NCI-H1694 treated with DMSO at 0.1 percent for 48 hours (cell line): ENCODE data around the gene EFHC1.

Experiments
- DNase-seq: peaks from one replicate; lab custom pipeline; 2025; lab: John Stamatoyannopoulos, UW

EFHC1 gene

DNA sequence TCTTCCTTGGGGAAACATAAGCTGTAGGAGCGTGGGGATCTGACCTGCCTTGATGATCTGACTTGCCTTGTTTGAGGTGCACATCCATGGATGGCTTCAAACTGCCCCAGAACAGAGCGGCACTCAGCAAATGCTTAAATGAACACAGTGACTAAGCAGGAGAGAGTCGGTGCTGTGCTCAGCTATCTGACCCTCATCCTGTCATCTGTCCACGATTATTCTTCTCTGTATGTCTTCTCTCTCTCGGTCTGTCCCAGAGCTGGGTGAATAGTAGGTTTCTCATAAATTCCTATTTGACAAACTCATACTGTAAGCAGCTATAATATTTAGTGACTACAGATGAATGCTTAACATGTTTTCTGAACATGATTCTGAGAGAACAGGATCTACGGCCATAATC lies 119.5 kb downstream of the EFHC1 start:
- no peak for DNase-seq

DNA sequence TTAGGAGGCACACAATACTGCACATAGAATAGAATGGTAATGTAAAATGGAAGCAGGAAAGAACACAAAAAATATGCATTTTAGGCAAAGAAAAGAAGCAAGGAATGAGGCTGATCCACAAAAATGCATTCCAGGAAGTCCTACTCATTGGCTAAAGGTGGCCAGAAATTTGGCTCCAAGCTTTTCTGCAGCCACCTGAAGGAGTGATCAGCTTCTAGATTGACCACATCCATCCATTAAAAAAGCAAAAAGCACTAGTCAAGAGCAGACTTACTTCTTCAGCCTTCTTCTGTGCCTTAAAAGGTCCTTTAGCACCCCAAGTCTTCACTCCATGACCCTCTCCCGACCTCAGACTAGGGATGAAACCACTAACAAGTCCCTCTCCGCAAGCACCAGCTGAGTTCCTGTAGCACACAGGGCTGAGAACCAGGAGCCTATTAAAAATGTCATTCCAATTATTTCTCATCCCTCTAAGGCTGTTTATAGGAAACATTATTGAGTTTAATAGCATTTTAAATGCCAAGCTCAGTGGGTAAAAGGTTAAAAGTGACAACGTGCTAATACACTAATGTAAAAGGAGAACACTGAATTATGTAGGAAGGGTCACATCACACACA lies 120.3 kb downstream of the EFHC1 start:
- DNase-seq = no peak

DNA sequence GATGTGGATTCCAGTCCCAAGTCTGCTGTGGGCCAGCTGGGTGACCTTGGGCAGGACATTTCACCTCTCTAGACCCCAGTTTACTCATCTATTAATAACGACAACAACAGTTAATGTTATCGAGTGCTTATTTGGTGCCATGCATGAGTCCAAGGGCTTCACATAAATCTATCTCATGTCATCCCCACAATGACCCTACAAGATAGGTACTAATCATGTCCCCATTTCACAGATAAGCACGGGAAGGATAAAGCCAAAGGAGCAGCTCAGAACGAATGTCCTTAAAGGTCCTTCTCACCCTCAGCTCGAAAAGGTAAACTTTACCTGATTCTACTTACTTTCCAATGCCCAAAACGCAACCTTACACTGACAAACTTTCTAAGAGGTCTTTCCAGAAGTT lies 121.0 kb downstream of the EFHC1 start:
- DNase-seq = no peak

DNA sequence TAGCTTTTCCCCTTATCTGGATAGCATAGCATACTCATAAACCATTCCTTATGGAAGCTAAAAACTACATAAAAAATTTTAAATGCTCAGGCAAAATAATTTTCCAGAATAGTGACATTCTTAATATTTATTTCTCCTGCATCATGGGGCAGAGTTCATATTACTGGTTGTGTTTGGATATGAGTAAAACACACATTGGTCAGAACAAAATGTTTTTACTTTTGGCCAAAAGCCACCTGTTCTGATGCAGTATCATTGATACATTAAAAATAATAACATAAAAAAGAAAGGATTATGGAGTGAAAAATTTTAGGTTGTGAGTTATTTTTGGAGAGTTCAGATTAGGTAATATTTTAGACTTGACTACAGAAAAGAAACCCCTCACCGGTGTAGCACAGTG lies 123.1 kb downstream of the EFHC1 start:
- DNase-seq = no peak

DNA sequence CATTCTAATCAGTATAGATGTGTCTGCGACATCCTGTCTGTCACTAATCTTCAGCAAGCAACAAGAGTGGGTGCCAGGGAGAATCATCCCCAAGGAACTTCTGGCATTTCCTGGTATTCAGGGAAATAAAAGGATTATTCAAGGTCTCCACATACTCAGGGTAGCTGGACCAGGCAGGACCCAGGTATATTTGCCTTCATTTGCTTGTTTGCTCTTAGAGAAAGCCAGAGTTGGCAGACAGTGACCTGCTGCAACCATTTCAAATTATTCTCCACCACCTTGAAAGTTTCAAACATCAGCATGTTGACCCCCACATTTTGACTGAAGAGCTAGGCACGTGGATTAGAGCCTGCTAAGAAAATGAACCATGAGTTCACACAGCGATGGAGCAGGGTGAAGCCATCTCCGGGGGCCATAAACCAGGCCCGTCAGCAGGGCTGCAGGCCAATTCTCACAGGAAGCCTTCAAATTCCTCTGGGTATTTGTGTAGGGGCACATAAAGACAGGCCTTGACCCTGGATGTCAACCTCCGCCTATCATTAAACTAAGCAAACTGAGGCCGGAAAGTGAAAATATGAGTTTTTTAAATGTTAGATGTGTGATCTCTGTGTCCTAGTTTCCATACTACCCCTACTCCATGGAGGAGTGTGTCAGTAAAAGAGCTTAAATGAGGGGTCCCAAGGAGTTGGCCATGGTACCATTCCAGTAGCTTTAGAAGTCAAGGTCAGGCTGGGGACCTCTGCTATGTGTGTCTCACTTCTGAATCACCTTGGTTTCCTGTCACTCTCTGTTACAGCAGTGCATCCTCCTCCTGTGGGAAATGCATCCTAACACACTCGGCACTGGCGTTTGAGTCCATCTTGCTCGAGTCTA lies 123.8 kb downstream of the EFHC1 start:
- DNase-seq = no peak

DNA sequence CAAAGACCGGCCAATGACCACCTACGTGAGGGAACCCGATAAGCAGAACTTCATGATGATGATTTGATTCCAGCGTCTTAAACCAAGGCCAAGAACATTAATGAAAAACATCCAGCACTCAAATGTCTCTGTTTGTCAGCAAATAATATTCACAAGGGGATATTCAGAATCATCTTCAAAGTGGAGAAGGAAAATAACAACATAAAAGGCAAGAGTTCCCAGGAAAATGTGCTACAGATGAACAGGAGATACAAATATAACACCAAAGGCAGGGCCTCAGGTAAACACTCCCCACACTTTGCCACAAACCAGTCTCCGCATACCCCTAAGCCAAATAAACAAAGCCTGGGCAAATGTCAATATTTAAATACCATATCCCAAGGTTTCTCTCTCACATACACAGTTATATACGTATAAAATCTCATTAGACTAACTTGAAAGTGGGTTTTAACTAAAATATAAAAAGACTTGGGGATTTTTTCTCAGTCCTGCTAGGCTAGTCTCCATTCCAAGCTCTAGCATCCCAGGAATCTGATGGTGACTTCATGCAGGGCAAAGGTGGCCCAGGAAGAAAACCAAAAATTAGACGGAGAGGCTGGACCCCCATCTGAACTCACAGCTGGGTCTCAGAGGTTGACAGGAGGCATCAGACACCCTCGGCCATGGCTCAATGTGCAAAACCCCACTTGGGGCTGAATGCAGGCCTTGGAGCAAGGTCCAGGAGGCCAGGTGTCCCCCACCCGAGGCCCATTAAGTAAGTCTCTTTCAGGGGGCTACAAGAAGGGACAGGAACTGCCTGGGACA lies 124.7 kb downstream of the EFHC1 start:
- no peak for DNase-seq

DNA sequence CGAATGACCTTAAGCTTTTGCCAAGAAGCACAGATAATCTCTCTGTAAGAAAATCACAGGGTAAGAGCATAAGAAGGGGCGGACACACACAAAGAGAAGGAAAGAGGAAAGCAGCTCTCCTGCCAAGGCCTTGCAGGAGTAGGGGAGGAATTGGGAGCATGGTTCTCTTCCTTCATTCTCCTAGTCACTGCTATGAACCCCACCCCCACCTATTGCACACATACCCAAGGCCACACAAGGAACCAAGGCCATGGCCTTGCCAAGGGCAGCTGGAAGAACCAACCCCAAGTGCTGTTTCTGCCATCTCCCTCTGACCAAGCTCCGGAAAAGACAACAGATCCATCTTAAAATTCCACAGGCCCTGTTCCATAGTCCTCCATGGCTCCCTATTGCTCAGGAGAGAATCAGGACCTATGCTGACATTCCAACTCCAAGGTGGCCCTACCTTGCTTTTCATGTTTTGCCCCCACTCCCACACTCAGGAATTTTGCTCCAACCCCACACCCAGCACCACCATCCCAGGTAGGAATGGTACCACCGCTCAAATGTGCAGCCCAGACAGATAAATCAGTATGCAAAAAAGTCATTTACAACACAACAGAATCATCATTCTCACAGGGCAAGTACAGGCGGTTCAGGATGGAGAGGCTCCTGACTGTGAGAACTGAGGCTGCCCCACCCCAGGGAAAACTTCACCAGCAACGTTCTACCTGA lies 125.4 kb downstream of the EFHC1 start:
- no peak for DNase-seq

DNA sequence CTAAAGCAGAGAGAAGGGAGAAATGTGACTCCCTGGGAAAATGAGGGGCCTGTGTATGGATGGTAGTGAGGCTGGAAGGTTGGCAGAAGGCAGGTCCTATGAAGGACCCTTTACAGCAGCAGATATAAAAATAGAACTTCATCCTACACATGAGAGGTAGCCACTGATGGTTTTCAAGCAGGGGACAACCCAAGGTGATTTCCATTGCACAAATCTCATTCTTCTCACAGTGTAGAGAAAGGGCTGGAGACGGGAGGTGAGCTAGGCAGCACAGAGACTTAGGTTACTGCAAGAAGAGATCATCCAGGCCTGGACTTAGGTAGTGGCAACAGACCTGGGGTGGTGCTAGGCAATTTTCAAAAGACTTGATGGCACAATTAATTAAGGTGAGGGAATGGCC lies 126.0 kb downstream of the EFHC1 start:
- no peak for DNase-seq

DNA sequence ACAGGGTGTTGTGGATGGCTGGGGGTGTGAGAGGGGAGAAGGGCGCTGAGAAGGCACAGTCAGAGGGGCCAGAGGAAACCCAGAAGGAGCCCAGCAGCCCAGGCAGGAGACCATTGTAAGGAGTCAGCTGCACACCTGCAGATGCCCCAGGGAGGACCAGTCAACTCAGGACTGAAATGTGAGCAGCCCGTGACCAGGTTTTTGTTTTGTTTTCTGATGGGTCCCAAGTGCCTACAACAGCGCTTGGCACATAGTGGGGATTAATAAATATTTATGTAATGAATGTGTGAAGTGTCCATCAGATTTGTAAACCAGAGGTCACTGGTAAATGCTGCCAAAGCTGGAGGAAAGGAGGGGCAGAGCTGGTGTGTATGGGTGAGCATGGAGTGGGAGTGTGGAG lies 126.5 kb downstream of the EFHC1 start:
- DNase-seq = no peak

DNA sequence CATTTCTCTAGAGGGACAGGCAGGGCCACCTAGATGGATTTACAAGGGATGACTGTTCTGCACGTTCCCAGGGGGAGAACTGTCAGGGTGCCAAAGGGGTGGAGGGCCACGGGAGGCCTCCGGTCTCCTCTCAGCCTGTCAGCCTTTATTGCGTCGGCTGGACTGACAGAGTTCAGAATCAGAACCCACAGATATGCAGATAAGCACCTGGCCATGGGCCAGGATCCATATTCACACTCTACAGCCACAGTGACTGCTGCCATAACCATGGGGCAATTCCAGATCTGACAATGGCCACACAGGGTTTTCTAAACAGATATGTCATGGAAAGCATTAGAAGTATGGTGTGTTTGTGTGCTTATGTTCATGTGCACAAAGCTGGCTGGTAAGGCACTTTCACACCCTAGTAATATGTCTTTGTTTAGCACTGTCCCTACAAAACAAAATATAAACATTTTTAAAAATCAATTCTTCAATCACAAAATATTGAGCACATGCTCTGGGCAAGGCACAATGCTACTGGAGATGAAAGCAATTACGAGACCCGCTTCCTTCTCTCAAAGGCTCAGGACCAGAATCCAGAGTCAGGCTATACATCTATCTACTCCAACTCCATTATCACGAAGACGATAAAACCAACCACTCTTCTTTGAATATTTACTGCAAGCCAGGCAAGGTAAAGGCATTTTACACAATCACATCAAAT lies 127.7 kb downstream of the EFHC1 start:
- no peak for DNase-seq

DNA sequence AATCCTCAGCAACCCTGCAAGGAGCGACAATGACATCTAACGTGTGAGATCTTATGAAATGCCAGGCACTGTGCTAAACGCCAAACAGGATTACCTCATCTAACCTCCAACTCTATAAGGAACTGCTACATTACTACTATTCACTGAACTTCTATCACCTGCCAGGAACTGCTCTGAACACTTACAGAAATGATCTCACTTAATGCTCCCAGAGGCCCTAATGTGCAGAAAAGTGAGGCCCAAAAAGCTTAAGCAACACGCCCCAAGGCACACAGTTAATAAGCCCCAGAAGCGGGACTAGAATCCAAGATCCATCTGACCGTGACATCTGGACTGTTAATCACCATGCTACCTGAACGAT lies 128.2 kb downstream of the EFHC1 start:
- no peak for DNase-seq

DNA sequence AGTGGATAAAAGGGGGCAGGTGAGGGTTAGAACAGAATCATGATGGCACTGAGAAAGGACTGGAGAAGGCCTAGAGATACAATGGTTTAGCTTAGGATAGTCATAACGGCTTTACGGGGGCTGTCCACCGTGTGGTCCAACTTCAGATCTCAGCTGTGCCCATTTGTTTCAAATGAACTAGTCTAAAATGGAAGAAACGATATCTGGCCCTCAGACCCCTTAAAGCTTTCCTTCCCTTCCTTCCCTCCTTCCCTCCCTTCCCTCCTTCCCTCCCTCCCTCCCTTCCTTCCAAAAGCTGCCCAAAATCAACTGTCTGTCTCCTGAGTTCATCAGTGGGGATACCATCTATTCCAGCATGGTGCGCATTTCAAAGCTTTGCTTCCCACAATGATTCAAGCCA lies 128.9 kb downstream of the EFHC1 start:
- no peak for DNase-seq

DNA sequence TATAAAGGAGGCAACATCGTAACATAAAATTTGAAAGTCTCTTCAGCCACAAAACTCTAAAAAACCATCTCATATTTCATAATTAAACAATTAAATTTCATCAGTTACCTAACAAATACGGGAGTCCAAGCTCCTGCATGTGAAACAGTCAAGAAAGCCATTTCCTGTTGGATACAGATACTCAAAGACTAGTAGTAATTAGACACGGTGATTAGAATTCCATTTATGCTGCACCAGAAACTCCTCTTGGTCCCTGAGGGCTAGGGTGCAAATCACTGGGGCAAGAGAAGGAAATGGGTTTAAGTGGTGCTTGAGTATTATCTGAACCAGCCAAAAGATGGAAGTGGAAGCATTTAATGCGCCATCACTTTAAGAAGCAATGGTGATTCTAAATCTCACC lies 129.3 kb downstream of the EFHC1 start:
- DNase-seq = no peak

DNA sequence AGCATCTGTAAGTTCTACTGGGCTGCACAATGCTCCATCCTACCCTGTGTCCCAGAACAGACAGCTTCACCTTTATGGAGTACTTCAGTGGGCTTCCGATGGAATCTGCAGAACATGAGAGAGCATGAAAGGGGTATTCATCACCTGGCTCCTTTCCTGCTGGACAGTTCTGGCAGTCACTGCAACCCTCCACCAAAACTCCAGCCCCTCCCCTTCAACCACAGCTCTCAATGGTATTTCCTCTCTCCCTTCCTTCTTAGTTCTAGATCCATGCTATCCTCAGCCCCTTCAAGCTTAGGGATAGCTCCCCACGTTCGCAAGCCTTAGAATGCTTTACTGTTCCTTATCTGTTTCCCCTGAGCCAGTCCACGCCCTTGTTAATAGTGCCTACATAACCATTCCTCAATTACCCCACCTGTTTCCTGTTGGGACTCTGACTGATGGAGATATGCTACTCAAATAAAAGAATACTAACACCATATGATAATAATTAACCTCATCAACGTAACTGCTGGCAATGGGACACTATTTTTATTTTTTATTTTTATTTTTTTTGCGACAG lies 130.0 kb downstream of the EFHC1 start:
- DNase-seq = no peak

DNA sequence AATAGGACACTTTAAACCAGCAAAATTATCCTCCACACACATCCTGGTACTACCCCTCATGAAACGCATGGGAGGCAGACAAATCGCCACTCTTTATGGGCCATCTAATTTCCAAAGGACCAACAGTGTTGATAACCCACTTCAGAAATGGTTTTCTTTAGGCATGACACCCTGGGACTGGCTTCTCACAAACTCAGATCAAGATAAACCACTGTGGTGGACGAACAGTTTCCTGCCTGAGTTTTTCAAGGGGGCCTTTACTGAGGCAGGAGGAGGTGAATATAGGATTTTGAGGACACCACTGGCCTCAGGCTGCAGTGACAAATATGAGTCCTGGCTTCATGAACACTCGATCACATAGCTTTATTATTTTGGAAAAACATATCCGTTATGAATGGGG lies 130.7 kb downstream of the EFHC1 start:
- no peak for DNase-seq

DNA sequence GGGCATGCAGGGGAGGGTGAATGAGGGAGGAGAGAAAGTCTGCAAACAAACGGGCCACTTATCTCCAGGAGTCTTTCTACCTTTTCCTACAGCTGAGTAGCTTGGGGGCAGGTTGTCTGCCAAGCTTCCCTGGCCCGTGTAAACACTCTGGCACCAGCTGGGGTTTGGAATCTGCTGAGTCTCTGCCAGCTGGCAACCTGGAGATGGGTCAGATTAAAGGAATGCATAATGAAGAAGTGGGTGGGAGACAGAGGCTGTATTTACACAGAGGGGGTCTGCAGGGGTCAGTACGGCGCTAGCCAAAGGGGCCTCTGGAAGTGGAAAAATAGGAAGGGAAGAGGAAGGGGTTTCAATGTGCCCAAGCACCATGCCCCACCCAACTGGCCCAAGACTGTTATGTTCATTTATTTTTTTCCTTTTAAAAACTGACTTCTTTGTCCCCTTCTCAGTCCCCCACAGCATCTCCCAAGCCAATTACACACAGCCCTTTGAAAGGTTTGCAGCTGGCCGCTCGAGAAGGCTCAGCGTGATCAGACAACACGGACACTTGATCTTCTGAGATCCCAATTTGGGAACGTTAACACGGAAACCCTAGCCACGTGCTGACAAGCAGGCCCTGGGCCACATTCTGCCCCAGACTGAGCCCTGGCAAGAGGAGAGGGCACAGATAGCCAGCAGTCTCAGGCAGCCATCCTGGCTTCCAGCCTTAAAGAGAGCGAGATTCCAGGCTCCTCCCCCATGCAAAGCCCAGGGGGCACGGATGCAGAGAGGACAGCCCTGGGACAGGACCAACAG lies 131.5 kb downstream of the EFHC1 start:
- no peak for DNase-seq

DNA sequence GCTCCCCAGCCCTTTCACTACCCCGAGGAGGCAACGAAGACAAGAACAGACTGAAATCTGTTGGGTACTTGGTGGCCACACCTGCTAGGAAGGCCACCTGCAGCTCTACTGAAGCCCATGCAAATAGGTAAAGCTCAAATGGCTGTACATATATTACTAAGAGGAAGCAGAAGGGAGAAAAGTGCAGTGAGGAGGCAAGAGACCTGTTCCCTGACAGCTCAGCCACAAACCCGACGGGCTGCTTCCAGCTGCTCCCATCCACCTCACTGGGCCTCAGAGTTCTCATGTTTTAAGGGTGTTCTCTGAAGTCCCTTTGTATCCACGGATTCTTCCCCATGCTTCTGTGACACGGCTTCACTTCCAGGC lies 132.1 kb downstream of the EFHC1 start:
- no peak for DNase-seq

DNA sequence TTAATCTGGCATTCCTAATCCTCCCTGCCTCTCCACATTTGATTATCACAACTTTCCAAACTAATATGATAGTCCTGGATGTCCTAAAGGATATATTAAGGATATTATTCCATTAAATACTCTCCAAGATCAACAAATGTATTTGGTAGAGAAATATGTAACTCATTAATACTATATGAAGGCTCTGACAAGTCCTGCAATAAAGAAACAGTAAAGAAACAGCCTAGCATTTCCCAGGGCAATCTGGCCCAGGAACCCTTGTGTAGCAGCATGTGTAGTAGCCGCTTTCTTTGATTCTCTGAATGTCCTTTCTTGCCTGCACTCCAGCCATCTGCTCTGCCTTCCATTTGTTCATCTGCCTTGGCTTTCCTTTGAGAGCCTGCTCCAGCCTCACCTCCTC lies 133.0 kb downstream of the EFHC1 start:
- DNase-seq = no peak

DNA sequence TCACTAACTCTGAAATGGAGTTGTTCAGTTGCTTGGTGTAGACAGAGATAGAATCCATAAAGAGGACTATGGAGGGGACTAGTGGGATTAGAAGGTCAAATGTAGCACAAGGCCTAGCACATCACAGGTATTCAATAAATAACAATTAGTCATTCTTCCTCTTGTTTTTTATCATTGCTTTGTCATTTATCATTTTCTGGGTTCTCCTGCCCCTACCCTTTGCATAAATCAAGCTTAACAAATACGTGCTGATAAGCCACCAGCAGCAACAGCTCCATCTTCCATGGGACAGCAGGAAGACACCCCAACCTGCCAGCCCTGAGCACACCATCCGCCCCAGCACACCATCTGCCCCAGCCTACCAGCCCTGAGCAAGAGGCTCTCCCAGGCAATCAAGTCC lies 133.6 kb downstream of the EFHC1 start:
- DNase-seq = no peak

DNA sequence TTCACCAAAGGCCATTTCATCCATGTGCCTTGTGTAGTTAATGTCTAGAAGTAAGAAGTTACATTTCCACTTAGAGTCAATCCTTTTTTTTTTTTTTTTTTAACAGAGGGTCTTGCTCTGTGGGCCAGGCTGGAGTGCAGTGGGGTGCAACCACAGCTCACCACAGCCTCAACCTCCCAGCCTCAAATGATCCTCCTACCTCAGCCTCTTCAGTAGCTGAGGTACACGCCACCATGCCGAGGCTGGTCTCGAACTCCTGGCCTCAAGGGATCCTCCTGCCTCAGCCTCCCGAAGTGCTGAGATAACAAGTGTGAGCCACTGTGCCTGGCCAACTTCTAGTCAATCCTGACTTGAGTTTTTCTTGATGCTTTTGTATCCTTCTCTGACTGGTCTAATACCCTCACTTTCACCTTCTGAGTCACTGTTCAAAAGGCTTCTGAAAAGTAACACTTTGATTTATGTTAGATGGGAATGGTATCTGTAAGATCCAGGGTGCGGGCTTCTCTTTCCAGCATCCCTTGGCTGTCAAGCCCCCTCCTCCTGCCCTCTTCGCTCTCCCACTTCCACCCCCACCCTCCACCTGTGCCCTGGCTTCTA lies 134.6 kb downstream of the EFHC1 start:
- DNase-seq = no peak
